NCI-H2029 treated with DMSO at 0.1 percent for 48 hours (cell line): ENCODE results near the gene GTSE1.

Experiments used
- DNase-seq: peaks from one replicate; lab custom pipeline; 2025; lab: John Stamatoyannopoulos, UW

Gene GTSE1

DNA sequence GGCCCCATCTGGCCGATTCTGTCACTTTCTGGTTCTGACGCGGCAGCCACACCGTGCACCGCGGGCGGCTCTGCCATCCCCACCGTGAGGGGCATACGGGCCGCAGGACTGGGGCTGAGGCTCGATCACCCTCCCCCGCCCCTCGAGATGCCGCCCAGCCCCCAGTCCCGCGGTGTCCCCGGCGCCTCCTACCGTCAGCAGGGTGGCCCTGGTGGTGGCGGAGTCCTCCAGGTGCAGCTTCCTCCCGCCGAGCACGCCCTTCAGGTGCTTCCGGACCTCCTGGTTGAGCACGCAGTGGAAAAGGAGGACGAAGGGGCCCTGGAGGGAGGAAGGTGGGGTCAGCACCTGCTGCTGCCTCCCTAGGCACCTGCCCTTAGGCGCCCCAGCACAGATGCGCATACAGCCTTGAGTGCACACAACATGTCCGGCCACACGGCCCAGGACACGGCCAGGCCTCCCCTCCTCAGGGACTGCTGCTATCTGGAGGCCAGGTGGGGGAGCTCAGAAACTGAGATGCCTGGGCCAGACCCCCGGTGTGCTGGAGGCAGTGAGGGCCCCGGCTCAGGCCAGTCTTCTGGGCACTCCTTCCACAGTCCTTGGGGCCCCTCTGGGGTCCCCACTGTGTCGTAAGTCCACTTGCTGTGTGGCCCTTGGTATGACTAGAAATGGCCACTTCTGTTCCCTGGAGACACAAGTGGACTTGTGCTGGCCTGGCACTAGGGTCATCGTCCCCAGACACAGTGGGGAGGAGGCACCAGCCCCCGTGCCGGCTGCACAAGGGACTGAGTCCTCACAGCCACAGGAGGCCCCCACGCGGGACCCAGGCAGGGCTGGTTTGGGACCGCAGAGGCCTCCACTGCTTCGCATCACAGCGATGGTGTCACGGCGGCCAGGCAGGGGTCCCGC is 70.4 kb downstream of the GTSE1 start:
- no peak for DNase-seq

DNA sequence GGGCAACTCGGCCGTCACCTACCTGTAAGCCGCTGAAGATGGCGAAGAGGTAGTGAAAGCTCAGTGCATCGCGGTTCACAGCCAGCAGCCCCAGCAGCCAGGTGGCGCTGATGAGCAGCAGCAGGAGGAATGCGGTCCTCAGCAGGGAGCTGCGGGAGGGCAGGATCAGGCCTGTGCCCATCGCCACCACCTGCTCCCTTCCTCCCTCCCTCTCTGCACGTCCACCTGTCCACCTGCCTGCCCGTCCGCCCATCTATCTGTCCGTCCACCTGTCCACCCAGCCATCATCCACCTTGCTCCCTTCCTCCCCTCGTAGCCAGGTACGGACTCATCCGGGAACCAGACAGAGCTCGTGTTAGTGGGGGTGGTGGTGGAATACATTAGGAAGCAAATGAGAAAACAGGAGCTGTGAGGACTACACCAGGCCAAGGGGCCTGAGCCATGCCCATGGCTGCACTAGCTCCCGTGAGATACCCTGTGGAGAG is 71.1 kb downstream of the GTSE1 start:
- peak; percentile 15 for DNase-seq

DNA sequence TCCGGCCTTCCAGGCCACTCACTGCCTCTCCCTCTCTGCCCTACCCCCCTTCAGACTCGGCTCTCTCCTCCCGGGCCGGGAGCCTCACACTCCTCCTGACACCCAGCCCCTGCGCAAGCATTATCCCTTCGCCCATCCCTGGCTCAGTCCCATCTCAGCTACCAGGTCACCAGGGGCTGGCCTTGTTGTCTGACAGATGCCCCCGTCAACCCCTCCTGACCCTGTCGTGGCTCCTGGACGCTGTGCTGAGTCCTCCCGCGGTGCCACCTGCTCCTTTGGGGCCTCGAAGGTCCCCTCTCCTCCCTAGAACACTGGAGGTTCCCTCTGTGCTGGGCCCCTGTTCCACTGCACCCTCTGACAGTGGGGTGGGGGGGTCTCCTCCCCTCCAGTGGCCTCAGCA is 71.8 kb downstream of the GTSE1 start:
- DNase-seq: no peak

DNA sequence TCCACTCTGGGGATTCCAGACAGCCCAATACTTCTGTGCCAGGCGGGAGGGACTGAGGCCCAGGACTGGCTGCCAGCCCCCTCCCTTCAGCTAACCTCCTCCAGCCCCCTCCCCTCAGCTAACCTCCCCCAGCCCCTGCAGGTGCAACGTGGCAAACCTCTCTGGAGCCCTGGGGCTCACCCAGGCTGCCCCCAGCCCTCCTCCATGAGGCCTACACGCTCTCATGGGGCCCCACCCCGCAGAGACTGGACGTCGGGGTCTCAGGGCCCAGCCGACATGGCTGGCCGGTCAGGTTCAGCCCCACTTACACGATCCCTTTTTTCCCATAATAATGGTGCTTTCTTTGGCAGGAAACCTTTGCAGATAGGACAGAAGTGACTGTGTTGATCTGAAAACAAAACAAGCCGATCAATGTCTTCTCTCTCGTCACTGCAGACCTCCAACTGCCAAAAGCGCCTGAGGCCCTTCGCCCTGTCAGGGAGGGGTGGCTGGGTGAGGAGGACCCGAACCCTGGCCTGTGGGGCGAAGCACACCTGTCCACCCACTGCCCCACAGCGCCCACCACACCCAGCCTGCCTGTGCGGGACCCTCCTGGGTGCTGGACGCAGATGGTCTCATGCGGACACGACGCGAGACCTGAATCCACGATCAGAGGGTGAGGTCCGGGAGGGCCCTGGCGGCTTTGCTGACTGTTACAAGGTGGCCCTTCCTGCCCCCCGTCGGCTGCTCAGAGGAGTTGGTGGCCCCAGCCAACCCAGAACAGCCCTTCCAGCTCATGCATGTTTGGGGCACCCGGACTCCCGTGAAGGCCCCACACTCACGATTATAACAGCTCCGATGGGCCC is 72.4 kb downstream of the GTSE1 start:
- no peak for DNase-seq

DNA sequence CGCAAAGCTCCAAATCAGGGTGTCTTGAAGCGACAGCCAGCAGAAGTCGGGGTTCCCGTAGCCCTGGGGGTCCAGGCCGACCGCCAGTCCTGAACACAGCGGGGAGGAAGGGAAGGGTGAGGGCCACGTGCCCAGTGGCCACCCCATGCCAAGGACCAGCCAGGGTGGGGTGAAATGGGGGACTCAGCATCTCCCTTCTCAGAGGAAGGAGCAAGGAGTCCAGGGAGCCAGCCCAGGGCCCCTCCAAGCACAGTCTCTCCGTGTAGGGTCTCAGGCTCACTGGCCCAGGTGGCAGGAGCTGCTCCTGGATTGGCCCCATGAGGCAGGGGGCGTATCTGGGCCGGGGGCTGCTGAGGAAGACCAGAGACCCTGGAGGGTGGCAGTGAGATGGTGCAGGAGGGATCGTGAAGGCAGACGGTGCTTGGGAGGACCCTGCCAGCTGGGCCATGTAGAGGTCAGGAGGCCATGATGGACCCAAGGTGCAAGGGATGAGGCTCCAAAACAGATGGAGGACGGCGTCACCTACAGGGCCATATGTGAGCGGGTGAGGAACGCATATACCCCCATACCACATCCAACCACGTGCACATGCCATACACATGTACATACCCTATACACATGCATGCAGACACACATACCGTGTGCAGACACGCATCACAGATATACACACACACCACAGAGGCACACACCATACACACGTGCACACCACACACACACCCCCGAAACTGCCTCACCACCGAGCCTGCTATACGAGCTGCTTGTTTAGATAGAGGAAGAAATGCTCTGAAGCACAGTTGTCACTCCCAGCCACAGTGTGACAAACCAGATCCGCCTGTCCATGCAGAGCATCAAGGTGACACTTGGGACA is 73.3 kb downstream of the GTSE1 start:
- no peak for DNase-seq

DNA sequence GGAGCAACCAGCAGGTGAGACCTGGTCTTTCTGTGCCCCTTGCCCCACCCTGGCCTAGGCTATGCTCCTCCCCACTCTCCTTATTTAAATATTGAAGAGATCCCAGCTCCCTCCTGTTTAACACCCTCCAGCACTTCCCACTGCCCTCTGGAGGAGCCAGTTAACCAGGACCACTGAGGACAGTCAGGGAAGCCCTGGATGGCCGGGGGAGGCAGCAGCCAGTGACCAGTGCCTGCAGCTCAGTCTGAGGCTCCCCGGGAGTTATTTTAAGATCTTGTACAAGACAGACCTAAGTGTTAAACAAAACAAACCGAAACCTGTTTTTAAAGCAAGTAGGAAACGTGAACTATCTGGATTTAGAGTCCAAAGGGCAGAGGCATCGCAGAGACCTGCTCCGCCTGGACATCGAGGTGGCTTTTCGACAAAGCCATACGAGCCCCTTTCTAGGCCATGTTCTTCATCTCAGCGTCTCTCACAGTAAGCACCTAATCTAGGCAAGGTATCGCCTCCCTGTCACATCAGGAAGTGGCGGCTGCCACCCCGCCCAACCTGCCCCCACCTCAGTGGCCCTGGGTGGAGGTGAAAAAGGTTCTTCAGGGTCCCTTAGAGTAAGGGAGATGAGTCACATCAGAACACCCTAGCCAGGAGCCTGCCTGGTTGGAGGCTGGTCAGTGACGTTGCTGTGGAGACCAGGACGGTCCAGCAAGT is 74.1 kb downstream of the GTSE1 start:
- no peak for DNase-seq

DNA sequence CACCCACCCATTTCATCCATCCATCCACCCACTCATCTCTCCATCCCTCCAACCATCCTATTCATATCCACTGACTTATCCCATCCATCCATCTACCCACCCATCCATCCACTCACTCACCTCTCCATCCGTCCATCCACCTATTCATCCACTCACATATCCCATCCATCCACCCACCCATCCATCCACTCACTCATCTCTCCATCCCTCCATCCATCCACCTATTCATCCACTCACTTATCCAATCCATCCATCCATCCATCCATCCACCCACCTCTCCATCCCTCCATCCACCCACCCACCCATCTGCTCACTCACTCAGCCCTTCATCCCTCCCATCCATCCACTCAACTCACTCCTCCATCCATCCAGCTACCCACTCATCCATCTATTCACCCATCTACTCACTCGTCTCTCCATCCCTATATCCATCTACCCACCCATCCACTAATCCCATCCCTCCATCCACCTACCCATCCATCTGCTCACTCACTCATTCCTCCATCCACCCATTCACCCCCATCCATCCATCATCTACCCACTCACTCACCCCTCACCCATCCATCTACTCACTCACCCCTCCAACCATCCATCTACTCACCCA is 75.1 kb downstream of the GTSE1 start:
- DNase-seq: no peak

DNA sequence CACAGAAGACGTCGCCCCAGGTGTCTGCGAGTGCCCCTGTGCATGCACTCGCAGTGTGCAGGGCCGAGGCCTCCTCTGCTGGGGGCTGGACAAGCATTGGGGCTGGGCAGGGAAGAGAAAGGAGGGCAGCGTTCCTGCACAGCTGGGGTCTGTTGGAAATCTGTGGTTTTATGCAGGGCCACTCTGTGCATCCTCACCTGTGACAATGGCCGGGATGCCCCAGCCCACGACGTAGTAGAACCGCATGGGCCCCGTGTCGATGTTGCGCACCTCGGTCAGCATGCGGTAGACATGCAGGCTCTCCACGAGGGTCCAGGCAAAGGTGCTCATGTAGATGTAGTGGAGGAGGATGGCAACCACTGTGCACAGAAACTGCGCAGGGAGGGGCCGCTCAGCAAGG is 76.0 kb downstream of the GTSE1 start:
- DNase-seq: no peak

DNA sequence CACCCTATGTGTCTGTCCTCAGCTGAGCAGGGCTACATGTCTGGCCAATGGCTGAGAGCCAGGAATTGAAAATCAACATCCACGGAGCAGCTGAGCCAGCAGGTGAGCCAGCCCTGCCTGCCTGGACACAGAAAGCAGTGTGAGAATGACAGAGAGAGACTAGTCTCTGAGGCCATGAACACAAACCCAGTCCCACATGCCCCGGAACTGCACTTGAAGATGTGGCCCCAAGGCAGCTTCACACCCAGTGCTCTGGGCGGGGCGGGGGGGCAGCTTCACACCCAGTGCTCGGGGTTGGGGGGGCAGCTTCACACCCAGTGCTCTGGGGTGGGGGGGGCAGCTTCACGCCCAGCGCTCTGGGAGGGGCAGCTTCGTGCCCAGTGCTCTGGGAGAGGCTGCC is 76.5 kb downstream of the GTSE1 start:
- DNase-seq: no peak

DNA sequence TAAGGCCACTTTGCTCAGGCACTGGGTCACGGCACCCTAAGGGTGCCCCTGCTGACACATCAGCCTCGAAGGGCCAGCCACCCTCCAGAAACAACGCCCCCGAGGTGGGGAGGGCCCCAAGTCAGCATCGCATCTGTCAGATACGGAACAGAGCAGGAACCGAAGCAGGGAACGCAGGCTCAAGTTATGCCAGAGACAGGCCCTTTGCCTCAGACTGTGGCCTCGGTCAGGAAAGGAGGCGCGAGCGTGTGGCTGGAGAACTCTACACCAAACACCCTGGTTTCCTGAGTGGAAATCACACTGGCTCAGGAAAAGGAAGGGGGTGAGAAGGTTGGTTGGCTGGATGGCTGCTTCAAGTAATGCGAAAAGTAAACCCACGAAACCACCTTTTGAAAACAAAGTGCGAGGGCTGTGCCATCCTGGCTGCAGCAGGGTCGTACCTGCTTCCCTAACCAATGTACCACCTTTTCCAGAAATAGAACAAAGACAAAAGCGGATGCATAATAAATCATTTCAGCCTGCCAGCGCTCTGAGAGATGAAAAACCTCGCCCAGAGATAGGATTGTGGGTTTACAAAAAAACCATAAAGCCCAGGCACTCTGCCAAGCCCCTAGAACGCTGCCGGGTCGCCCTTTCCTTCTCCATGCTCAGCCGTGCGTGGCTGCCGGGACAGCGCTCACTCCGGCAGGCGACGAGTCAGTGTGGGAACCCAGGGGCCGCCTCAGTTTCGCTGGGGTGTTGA is 77.4 kb downstream of the GTSE1 start:
- peak; percentile 24 for DNase-seq

DNA sequence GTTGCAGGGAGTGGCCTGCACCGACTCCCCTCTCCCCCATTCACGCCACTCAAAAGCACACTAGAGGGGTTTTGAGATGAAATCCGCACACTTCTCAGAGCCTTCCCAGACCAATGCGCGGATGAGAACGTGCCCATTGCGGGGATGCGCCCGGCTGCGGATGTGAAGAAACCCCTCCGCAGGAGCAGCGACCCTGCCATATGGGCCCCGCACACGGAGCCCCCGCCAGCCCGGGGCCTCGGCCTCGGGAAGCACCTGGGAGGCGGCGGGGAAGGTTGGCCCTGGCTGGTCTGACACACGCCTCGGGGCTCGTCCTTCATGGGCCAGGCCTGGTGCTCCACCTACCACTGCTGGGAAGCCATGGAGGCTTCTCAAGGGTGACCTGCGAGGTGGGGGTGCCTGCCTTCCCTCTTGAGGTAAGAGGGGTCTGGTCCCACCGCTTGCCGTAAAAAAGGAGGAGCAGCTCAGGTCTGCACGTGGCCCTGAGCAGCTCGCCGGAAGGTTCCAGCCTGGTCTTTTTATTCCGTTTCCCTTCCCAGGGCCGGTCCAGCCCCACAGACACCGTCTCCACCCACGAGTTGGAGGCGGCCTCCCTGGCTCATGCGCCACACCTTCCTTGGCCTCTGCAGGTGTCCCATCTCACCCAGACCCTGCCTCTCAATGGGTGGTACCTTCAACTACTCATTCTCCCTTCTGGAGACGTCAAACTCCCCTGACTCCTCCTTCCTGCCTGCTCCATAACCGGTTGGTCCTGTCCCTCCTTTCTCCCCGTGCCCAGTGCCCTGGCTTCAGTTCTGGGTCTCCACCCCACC is 78.2 kb downstream of the GTSE1 start:
- no peak for DNase-seq

DNA sequence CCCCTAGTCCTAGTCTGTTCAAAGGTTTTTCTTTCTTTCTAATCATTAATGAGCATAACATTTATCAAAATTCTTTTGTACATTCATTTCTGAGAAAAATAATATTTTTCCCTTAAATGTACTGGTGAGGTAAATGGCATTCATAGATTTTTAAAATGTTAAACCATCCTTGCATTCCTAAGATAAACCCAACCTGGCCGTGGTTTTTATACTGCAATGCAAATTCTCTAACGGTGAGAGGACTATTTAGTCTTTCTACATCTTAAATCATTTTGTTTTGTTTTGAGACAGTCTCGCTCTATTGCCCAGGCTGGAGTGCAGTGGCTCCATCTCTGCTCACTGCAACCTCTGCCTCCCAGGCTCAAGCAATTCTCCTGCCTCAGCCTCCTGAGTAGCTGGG is 79.4 kb downstream of the GTSE1 start:
- no peak for DNase-seq

DNA sequence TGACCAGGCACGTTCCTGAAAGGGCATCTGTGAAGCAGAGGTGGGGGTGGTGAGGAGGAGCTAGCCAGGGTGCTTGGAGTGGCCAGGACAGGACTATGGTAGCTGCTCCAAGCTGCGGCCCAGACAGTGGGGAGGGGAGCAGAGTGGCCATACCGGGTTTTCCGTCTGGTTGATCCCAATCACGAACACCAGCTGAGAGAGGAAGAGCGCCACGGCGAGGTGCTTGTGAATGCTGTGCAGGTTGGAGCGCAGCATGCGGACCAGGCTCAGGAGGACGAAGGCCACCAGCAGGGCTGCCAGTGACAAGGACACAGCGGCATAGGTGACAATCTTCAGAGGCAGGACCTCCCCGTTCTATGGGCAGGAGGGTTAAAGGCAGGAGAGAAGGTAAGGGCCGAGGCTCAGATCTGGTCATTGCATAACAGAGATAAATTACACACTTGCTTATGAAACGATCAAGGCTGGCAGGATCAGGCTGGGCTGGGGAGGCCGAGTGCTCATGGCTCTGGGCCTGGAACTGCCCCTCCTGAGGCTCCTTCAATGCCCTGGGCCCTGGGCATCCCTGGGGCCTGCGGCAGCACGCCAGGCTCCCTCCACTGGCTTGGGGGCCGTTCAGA is 80.3 kb downstream of the GTSE1 start:
- no peak for DNase-seq

DNA sequence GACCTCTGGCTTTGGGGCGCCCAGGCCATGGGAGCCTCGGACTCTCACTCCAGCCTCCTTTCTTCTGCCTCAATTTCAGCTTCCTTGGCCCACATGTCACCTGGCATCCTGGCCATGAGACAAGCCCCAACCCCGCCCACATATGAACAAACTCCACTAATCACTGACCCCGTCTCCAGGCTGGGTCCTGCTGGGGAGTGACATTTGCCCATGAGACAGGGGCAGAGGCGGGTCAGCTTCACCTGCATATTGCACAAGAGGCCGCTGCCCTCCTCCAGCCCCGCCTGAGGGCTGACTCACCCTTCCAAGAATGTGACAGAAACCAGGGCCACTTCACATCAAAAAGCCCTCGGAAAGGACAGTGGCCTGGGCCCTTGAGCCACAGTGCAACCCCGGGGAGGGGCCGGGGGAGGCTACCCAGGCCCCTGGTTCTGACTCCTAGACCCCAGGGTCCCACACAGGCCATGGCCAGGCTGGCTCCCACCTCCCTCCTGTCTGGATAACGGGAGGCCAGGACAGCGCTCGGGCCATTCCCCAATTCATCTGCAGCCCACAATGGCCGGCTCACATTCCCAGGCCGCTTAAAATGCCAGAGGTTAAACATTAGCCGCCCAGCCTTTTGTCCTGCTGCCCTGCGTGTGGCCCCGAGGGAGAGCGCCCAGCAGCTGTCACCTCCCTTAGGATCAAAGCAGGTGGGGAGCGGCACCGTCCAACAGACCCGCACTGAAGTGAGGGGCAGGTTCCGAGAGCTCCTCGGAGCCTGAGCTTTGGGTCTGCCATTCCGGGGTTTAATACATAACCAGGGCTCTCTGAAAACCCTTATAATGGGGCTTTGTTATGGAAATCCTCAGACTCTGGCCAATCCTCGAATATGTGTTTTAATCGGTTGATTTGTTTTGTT is 81.1 kb downstream of the GTSE1 start:
- no peak for DNase-seq

DNA sequence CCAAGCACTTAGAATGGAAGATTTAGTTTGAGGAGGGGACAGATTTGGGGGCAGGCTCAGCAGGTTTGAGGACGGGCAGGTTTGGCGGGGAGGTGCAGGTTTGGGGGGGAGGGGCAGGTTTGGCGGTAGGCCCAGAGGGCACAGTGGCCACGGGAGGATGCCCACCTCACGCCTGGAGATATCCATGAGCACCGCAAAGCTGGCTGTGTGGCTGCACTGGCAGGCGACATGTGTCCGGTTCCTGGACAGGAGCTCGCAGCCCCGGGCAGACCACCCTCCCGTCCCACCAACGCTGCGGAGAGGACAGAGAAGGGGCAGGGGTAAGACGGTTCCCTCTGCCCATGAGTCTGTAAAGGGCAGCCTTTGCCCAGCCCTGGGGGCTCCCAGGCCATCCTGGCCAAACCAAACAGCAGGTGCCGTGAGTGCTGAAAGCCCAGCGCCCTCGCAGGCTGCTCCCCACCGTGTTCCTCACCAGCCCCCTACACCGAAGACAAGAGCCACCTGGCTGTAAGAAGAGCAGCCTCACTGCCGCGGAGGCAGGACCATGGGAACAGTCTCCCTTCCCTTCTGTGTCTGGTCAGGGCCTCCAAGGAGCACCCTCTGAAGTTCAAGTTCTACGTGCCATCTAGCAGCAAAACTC is 81.9 kb downstream of the GTSE1 start:
- DNase-seq: no peak

DNA sequence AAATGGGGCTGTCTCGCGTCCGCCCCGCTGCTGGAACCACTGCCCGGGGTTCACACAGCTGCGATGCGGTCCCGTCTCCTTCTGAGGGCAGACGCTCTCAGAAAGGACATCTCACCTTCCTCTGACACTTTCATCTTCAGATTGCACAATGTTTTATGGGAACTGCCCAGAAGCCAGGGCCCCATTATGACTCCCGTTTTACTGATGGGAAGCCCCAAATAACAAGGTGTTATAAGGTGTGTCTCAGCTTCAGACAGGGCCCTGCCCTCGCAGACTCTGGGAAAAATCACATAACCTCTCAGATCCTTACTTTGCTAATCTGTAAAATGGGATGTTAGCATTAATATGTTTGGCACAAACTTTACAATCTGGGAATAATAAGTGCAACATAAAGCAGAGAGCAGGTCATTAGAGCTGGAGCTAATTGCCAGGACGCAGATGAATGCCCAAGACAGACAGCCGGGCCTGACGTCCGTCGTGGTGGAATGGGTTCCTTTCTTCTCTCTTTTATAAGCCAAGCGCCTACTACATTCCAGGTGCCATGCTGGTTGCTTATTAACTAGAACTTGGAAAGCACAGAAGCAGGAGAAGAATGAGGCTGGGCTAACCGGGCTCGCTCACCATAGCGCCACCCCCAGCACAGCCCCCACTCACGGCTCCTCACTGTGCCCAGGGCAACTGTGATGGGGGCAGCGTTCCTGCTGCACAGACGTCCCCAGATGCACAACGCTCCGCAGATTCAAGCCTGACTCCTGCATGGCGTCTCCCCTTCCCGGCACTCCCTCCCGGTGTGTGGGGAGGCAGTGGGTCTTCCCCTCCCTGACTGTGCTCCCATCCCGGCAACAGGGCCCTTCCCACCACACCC is 82.6 kb downstream of the GTSE1 start:
- DNase-seq: no peak
